OCI-LY1 (cell line): Measurements from ENCODE around the gene PRR15L.

Experiments used
- EZH2 ChIP-seq: fragments of 200-600 bp; sonication (generic), shearing (Covaris generic); IDR thresholded peaks from 2 replicates; pipeline ENCODE4 v1.8.0; 2017; ENCODE audit warnings: borderline replicate concordance, mixed run types, mild to moderate bottlenecking, antibody characterized with exemption, low read length, moderate library complexity, mixed read lengths
- TF ChIP-seq, protein P1 (sequence below): fragments of 200-600 bp; sonication (generic), shearing (Covaris generic); IDR thresholded peaks from 2 replicates; pipeline ENCODE4 v1.5.1; 2017; ENCODE audit warnings: mild to moderate bottlenecking, antibody characterized with exemption, low read length, moderate library complexity, mixed read lengths

DNA sequence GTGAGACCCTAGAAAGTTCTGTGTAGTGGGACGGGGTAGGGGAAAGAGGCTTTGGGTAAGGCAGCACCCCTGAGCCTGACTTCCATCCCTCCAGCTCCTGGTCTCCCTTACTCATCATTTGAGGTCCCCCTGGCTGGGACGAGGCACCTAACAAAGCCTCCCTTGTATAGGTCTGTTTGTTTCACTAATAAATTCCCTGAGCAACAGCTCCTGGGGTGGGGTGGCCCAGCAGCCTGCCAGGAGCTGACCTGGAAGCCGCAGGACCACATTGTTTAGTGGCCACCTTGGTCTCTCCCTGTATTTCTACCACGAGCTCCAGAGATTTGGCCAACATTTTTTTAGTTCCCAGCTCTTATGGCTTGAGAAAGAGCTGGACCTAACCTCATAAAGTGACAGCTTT is 7.2 kb downstream of the PRR15L start:
- TF ChIP-seq, protein P1, sequence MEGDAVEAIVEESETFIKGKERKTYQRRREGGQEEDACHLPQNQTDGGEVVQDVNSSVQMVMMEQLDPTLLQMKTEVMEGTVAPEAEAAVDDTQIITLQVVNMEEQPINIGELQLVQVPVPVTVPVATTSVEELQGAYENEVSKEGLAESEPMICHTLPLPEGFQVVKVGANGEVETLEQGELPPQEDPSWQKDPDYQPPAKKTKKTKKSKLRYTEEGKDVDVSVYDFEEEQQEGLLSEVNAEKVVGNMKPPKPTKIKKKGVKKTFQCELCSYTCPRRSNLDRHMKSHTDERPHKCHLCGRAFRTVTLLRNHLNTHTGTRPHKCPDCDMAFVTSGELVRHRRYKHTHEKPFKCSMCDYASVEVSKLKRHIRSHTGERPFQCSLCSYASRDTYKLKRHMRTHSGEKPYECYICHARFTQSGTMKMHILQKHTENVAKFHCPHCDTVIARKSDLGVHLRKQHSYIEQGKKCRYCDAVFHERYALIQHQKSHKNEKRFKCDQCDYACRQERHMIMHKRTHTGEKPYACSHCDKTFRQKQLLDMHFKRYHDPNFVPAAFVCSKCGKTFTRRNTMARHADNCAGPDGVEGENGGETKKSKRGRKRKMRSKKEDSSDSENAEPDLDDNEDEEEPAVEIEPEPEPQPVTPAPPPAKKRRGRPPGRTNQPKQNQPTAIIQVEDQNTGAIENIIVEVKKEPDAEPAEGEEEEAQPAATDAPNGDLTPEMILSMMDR: no peak
- no peak for TF ChIP-seq EZH2
